Stimulated activated CD4-positive, alpha-beta T cell treated with anti-CD3 and anti-CD28 coated beads, Interleukin-1b, Interleukin-23, amount 100 ng/mL, for 24 hours (primary cell): ENCODE data around the gene AGBL4.

Experiments used
- DNase-seq, 4 experiments: peaks; one replicate each; pipeline ENCODE4 v3.0.0-alpha.2; 2020; ENCODE audit warnings: low read depth in 4 of 4, low spot score in 1 of 4

The AGBL4 gene

DNA sequence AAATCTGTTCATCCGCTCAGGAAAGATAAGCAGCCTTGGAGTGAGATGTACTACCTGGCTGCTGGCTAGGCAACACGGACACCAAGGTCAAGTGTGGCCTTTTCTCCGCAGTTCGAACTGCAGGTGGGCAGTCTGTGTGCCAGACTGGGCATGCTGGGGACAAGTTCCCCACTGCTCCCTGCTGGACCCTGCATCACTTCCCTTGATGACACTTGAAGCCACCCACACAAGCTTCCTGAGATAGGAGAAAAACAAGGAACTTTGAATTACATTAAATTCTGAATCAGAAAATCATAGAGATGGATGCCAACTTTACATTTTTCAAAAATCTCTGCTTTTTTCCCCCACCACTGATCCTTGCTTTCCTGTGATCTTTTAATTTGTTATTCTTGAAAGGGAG, 1285.4 kb downstream of the AGBL4 start:
- no peak for DNase-seq

DNA sequence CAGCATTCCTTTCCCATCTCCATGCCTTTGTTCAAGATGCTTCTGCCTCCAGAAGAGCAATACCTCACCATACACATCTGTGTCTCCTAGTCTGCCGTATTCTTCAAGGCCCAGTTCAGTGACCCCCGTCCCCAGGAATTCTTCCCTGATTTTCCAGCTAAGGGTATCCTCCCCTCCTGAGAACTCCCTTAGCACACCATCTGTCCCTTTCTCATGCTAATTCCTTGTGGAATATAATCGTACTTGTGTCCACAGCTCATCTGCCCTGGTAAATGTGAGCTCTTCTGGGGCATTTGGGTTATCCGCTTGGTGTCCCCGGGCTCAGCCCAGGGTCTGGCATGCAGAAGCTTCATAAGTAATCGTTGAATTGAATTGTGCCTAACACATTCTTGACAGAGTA, 1288.0 kb downstream of the AGBL4 start:
- no peak for DNase-seq

DNA sequence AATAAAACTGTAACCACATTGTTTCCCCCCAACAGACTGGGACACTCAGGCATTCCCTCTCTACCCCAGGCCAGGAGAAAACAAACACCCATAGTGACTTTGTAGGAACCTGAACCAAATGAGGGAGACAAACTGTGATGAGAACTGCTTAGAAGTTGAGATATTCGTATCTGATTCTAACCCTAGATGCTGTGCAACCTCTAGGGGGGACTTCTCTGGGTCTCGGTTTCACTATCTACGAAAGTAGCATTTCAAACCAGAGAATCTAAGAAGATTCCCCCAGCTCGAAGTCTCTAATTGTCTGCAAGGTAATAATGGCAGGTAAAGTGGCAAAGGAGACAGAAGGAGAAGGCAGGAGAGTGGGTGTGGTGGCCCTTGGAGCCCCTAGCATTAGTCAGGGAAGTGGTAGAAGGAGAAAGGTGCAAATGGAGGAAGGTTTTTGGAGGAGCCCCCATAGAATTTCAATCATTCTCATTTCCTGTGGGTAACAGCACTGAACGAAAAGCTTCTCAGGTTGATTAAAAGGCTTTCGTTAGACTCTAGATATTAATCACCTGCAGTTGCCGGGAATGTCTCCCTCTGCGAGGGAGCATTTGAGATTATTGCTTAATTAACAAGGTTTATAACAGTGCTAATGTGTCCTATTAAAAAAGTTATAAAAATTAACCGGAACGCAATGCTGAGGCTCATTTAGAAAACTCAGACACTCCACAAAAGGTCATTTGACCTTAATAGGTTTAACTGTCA, 1293.4 kb downstream of the AGBL4 start:
- no peak for DNase-seq

DNA sequence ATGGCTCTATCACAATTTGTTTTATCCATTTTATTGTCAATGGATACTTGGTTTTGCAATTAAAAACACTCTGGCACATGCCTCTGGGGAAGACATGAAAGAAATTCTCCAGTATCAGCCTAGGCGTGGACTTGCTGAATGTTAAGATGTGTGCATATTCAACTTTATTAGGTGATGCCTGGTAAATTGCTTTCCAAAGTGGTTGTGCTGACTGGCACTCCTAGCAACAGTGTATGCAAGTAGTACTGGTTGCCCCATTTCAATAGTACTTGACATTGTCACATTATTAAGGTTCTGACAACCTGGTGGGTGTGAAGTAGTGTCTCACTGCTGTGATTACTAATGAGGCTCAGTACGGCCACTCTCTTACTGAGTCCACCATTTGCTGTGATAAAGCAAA, 1295.2 kb downstream of the AGBL4 start:
- DNase-seq = no peak

DNA sequence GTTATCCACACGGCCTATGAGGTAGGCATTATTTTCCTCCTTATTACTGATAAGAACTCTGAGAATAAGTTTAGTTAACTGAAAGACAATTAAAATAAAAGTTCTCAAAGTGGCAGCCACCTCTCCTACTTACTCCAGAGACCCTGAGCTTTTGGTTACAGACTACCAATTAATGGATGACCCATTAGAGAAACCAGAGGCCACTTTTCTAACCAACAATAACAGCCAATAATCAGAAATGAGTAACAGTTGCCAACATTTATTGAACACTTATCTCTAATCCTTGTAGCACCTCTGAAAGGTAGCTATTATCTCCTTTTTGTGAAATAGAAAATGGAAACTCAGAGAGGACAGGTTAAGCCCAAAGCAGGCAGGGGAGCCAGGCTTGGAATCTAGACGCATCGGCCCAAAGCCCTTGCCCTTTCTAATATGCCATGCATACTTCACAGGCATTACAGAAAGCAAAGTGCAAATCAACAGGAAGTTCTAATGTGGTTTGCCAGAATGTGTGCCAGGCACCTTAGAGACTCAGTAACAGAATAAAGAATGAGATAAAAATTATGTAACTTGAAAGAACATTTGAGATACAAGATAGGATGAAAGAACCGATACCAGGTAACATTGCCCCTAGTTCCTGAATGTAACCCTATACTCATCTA, 1297.1 kb downstream of the AGBL4 start:
- no peak for DNase-seq

DNA sequence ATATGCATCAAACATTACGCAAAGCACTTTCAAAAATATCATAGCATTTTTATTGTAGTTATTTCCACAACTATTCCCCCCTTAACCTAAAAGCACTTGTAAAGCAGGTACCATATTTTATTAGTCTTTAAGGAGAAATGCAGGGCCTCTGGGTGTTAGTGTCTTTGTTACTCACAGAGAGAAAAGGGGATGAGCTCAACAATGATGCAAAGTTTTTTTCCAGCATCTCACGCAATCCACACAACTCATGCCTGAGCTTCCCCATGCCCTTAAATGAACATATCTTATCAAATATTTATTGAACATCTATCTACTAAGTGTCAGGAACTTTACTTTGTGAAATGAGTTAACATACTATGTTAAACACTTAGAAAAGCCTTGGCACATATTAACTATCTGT, 1297.6 kb downstream of the AGBL4 start:
- DNase-seq = no peak

DNA sequence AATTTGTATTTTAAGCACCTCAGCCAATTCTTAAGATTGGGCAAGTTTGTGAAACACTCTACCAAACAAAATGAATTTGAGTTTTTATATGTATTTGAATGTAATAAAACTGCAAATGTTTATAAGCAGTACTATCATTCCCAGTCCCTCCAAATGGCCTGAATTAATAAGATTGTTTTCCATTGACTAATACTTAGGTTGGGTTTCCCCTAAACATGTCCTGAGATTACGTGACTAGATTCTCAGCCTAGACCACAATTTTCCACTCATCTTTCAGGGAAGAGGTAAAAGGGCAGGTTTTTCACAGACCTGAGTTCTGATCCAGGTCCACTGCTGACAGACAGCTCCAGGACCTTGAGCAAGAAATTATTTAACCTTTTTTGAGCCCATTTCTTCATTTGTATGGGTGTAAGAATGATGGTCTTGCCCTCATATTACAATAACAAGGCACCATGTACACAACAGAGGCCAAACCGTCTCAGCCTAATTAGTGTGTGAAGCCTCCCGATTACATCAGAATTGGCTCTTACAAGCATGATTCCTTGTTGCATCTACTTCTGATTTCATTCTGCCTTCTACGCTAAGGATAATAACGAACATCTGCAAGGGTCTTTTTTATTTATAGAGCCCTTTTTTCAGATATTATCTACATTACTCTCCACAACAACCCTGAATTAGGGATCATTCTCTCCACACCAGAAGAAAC, 1298.3 kb downstream of the AGBL4 start:
- no peak for DNase-seq

DNA sequence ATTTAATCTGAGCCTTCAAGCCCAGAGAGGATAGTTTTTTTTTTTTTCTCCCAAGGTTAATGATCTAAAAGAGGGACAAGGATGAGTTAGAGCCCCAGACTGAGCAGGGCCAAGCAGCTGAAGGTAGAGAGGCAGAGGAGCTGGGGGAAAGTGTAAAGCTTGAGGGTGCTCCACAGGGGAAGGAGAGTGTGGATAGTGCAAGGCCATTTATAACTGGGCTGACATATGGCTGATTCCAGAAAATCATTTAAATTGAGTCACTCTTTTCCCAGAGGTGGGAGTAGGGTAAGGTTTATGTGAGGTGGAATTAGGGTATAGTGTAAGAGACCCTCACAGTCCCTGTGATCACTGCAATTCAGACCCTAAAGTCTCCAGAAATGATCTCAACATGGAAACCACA, 1302.8 kb downstream of the AGBL4 start:
- DNase-seq = no peak

DNA sequence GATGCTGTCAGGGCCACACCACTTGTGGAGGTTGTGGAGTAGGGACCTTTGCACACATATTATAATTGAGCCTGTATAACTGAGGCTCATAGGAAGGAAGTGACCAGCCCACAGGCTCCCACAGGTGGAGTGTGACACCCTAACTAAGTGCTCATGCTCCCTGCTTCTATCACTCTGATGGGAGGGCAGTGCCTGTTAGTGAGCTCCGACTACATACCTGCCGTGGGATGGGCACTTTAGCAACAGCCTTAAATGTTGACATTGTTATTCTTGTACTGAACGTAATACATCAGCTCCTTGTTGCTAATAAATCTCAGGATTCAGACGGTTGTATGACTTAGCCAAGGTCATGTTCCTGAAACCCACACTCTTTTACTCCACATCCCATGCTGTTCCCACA, 1305.0 kb downstream of the AGBL4 start:
- DNase-seq = no peak

DNA sequence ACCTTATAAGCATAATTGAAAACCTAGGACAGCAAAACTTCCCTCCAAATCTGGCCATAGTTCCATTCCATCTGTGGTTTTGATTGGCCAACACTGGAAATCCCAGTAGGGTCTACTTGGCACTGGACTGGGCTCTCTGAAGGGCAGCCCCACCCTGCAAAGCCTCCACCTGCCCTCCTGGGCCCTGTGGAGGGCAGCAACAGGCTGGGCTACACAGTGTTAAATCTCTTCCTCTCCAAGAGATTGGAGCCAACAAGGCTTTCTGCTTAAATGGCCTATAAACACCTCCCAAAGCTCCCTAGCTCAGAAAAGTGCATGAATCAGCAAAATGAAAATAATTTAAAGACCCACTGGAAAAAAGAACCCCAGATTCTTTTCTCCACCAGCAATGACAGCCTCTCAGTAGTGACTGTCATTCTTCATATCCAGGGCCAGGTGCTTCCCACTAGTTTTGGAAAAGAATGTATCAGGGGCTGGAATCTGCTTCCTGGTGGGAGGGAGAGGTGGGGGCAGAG, 1305.6 kb downstream of the AGBL4 start:
- DNase-seq = no peak

DNA sequence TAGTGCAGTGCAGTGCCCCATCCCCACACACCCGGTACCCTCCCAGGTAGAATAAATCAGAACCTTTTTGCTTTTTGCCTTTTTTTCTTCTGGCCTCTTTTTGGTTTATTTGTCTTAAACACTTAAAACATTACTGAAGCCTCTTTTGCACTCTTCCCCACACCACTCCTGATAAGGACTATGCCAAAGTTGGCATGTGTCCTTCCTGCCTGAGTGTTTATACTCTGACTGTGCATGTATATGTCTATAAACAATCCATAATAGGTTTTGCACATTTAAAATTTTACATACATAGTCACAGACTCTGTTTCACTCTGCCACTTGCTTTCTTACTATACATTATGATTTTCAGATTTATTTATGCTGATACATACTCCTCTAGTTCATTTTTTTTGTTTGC, 1306.7 kb downstream of the AGBL4 start:
- DNase-seq = no peak

DNA sequence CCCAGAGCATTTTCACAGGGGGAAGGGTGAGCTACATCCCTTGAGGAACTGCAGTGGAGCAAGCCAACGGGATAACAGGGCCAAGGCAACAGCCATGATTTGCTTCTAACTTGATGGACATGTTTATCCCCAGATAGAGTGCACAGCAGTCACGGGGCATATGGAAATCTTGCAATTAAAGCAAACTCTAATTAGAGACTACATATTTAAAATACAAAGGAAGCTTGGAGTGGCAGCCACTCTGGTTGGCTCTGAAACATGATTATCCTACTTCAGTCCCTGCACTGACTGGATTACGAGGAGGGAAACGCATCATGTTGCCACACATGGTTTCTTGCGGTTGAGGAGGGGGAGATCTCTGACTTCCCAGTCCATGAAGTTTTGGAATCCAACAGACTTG, 1307.8 kb downstream of the AGBL4 start:
- no peak for DNase-seq

DNA sequence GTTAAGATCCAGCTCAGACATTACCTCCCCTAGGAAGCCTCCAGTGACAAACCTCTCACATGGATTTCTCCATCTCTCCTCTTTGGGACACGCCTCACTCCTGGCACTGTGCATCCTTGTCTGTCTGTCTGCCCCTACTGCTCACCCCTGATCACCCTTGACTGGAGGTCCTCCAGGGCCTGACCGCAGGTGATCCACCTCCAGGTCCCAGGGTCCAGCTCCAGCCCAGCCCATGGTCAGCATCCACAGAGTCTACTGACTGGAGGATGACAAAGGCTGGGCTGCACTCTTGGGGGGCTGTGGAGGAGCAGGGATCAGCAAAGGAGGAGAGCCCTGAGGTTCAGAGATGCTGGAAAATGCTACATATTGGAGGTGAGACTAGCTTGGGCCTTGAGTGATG, 1312.8 kb downstream of the AGBL4 start:
- no peak for DNase-seq

DNA sequence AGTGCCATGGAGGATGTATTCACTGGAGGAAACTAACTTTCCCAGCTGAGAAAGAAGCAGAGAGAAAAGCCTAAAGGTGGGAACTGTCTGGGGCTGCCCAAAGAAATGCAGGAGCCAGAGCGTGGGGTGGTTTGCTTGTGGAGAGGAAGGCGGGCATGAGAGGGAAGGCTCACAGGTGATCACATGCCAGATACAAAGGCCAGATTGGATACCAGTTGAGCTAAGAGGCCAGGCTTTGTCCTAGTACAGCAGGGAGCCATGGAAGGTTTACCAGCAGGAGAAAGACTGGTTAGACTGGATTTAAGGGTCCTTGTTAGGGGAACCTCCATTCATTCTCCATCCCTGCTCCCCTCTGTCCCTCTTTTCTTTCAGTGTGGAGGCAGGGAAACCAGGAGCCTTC, 1313.4 kb downstream of the AGBL4 start:
- no peak for DNase-seq

DNA sequence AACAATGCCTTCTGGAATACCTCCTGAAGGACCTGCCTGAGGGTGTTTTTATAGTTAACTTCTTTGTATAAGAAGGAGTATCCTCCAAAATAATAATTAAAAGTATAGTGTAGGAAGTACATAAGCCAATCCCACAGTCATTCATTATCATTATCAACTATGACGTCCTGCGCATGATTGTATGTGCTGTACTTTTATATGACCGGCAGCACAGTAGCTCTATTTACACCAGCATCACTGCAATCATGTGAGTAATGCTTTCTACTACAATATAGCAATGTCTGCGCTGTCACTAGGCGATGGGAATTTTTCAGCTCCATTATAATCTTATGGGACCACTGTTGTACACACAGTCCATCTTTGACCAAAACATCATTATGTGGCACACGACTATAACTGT, 1319.0 kb downstream of the AGBL4 start:
- DNase-seq = no peak

DNA sequence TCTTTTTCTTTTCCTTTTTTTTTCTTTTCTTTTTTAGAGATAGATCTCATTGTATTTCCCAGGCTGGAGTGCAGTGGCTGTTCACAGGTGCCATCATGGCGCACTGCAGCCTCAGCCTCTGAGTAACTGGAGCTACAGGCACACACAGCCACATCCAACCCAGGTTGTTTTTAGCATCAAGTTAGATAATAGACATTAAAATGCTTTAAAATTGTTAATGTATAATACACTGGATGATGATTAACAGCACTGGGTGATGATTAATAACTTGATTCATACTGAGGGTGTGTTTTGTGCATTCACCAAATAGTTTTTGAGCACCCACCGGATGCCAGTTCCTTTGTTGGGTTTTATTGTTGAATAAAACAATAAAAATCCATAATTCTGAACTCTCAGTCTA, 1322.3 kb downstream of the AGBL4 start:
- no peak for DNase-seq

DNA sequence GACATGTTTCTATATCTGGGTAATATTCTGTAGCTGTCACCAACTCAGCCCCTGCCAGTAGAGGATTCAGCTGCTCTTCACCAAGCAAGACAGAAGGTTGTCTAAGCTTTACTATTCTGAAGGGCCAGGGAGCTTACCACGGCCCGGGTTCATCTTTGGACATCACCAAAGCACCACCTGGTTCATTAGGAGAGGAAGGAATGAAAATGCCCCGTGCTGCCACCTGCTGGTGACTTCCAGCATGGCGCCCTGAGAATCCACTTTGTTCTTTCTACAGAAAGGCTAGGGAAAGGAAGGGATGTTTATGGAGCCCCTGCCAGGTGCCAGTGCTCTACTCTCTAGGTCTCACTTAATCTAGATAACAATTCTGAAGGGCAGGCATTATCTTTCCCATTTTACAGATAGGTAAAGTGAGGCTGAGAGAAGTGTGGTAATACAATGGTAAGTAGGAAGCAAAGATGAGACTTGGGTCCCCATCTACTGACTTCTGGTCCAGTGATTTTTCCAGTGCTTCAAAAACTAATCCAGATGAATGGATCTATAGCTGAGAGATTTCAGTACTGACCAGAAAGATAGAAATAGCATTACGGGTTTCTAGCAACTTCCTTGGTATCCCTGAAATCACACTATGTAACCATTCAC, 1326.6 kb downstream of the AGBL4 start:
- DNase-seq = peak in 3 of 4 experiments; percentile 19 to 36 (median 31)

DNA sequence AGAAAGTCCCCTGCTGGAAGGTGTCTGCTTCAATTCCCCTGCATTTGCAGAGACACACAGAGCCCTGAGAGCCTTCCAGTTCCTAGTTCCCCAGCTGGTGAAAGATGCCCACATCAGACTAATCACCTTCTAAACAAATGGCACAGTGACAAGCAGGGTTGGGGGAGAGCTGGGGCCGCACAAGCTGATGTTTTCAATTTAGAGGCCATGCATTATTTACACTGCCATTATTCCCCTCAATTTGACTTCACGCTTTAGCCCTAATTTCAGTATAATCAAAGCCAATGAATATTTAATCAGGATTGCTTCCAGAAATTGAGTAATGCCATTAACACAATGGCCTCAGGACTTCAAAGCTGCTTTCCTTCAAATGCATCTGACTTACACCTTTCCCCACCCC, 1328.6 kb downstream of the AGBL4 start:
- DNase-seq = no peak

DNA sequence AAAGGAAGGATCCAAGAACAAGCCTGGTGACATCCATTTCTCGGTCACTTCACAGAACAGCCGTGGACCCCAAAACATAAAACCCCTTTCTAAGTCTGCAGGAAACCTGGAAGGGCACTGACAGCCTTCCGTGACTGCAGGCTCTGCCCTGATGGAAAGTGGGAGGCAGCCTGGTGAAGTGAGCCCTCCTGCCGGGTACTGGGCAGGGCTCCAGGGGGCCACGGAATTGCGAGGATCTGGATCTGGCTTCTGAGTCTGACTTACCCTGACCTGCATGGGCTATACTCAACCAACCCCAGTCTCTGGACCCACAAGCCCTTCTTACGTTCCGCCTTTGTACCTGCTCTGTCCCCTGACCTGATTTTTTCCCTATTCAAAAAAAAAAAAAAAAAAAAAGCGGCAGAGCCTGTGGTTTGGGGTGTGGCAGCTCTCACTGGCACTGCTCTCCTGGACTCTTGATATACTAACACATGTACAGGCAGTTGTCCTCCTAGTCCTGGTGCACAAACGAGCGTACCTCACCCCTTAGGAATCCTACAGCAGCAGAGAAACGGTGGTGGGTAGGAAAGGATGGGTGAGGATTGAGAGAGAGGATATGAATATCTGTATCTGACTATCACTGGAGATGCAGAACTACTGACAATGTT, 1330.0 kb downstream of the AGBL4 start:
- no peak for DNase-seq

DNA sequence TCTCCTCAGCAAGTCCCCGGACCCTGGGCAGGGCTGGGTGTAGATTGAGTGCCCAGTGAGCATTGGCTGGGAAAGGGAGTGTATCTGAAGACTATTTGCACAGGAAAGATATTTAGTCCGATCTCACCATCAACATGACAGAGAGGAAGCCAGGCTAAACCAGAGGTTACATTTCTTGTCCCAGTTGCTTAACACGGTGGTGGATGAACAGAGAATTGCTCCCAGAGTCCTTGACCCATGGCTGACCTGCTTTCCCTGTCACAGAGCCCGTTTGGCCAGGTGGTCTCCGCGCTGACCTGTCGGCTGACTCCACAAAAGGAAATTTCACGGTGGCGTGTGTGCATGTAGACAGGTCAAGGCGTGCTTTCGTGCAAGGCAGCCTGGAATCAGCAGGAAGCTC, 1330.6 kb downstream of the AGBL4 start:
- no peak for DNase-seq

DNA sequence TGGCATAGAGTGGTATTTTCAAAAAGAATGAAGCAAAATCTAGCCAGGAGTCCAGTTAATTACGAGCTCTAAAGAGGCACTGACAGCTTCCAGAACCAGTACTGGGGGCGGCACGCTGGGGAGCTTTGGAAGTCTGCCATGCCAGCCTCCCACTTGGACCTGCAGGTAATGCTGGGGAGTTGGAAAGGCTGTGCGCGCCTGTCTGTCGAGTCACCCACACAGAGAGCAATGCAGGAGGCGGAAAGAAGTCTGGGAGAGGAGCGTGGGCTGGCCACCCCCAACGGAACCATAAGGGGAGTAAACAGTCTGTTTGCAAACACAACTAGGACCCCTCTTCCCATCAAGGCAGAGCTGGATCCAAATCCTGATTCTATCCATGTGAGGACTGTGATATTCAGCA, 1331.5 kb downstream of the AGBL4 start:
- no peak for DNase-seq
